Purkinje cell (primary cell): ENCODE data around the gene SPINT1. TPM values are rescaled to one million over a fixed set of nuclear protein-coding genes. Genes with fewer than 3 reads are reported as not detected.

ENCODE experiments used
- polyA plus RNA-seq: library from polyadenylated mRNA; unstranded; fragments of >200 nt; fragmentation: Nextera tagmentation; gene quantifications from 2 replicates; pipeline ENCODE4 v1.2.1, GENCODE V29; 2014

SPINT1 gene, protein sequence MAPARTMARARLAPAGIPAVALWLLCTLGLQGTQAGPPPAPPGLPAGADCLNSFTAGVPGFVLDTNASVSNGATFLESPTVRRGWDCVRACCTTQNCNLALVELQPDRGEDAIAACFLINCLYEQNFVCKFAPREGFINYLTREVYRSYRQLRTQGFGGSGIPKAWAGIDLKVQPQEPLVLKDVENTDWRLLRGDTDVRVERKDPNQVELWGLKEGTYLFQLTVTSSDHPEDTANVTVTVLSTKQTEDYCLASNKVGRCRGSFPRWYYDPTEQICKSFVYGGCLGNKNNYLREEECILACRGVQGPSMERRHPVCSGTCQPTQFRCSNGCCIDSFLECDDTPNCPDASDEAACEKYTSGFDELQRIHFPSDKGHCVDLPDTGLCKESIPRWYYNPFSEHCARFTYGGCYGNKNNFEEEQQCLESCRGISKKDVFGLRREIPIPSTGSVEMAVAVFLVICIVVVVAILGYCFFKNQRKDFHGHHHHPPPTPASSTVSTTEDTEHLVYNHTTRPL
- polyA plus RNA-seq = not detected in 2 replicates

DNA sequence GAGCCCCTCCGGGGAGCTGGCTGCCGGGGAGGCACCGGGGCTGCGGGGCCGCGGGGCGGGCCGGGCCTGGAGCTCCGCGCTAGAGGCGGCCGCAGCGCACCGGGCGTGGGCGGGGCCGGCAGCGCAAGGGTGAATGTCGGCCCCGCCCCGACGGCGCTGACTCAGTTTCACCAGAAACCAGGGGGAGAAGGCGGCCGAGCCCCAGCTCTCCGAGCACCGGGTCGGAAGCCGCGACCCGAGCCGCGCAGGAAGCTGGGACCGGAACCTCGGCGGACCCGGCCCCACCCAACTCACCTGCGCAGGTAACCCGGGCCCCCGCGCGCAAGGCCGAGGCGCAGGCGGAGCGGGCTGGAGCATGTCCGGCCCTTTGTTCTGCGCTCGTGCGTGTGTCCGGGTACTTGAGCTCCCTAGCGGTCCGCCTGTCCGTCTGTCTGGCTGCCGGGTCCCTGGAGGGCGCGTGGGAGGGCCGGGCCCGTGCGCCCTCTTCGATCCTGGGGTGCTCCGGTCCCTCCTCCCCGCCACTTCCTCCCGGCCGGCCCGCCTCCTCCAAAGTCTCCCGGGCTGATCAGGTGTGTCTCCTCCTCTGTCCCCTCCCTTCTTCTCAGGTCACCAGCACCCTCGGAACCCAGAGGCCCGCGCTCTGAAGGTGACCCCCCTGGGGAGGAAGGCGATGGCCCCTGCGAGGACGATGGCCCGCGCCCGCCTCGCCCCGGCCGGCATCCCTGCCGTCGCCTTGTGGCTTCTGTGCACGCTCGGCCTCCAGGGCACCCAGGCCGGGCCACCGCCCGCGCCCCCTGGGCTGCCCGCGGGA lies at the start of gene SPINT1:
TSS of gene SPINT1 (plus strand) at position 164 of the 811 bp plus-strand sequence. CDS start at position 671, 507 bp downstream.

DNA sequence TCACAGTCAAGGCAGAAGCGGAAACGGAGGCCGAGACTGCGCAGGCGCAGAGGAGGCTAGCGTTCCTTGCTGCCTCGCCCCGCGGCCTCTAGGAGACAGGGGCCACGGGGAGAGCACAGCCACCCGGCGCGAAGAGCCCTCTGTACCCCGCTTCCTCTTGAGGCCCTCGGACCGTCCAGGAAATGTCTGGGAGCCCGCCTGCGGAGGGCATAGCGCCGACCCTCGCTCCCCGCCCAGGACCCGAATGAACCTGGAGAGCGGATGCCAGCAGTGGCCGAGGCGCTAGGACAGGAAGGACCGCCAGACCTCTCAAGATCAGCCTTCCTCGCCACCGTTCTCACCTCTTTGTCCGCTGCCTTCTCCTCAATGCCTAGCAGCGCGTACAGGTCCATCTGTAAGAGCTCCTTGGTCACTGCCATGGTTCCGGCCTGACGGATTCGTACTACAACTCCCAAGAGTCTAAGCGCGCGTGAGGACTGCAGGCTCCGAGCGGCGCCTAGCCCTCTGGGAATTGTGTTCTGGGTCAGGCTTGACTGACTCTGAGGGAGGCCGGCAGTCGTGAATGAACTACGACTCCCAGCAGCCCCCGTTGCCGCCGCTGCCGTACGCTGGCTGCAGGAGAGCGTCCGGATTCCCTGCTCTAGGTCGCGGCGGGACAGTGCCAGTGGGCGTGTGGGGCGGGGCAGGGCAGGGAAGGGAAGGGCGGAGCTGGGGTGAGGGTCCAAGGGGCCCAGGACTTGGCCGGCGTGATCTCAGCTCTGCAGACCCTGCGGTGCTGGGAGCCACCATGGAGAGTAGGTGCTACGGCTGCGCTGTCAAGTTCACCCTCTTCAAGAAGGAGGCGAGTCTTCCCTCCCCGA lies 36.6 kb upstream of the SPINT1 start, which contains the start of the genes DNAJC17 and ZFYVE19:
TSS of gene DNAJC17 (minus strand) at position 446 of the 860 bp plus-strand sequence. CDS start at position 419, 27 bp downstream.
TSS of gene ZFYVE19 (plus strand) at position 62 of the 860 bp plus-strand sequence. CDS start at position 563, 501 bp downstream.

GRCh38 chr15:40828447-40829036 lies 15.3 kb upstream of the SPINT1 start, which contains the start of gene PPP1R14D:
TSS of gene PPP1R14D (minus strand) at chr15:40828708. CDS start at chr15:40828641, 67 bp downstream.

GRCh38 chr15:40873694-40874561 lies 30.1 kb downstream of the SPINT1 start, which contains the start of gene RHOV:
TSS of gene RHOV (minus strand) at chr15:40874234. CDS start at chr15:40874139, 95 bp downstream.

DNA sequence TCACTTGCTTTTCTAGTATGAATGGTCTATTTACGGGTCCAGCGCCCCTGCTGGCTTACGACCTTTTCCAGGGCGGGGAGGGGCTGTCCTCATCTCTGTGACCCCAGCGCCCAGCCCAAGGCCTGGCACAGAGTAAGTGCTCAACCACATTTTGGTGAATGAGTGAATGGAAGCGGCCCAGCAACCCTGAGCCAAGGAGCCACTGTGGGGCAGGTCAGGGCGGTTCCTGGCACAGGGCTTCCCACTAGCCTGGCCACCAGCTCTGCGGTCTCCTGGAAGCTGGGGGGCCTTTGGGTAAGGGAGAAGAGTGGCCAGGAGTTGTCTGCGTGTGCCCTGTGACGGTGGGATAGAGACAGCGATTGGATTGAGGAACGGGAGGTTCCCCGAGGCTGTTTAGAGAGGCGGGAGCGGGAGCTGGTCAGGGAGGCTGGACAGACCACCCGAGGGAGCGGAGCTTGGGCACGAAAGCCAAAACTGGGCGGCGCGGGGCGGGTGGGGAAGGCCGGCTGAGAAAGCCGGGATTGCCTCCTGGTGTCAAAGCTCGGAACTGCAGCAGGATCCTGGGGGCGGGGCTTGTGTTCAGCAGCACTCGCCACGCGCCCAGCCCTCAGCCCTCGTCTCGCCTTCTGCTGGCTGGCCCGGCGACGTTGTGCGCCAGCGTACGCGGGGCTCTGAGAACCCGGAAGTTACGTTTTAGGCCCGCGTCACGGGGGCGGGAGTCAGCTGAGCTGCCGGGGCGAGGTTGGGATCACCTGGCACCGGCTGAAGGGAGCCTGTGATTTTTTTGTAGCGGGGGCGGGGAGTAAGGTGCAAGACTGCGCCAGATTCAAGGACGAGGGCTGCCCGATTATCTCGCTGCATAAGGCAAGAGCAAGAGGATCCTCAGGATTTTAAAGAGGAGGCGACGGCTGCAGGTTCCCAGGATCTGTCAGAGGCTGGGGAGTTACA lies 50.2 kb downstream of the SPINT1 start, which contains the start of gene VPS18:
TSS of gene VPS18 (plus strand) at position 718 of the 948 bp plus-strand sequence. CDS start 319 bp downstream, outside the sequence.

Other genes with a start within 250 kb of the SPINT1 start
- gene KNL1, start 249.8 kb upstream of the SPINT1 start, polyA plus RNA-seq = not detected in 2 replicates
- gene RAD51, start 148.9 kb upstream of the SPINT1 start, polyA plus RNA-seq = 2.2 TPM in 1 of 2 replicates, not detected in the other
- 22.7 and 31.4 TPM in 2 replicates for gene RMDN3, start 88.8 kb upstream of the SPINT1 start, polyA plus RNA-seq
- gene GCHFR, start 80.0 kb upstream of the SPINT1 start, polyA plus RNA-seq = 80.5 and 108 TPM in 2 replicates
- gene C15orf62, start 74.1 kb upstream of the SPINT1 start, polyA plus RNA-seq = 0.21 TPM in 1 of 2 replicates, not detected in the other
- 1.5 and 2.9 TPM in 2 replicates for gene ZFYVE19, start 37.0 kb upstream of the SPINT1 start, polyA plus RNA-seq
- 11.7 and 25.3 TPM in 2 replicates for gene DNAJC17, start 36.6 kb upstream of the SPINT1 start, polyA plus RNA-seq
- gene PPP1R14D, start 15.3 kb upstream of the SPINT1 start, polyA plus RNA-seq = not detected in 2 replicates
- 0.36 TPM in 1 of 2 replicates, not detected in the other for gene RHOV, start 30.2 kb downstream of the SPINT1 start, polyA plus RNA-seq
- 9.3 and 11.5 TPM in 2 replicates for gene VPS18, start 50.4 kb downstream of the SPINT1 start, polyA plus RNA-seq
- 0.08 TPM in 1 of 2 replicates, not detected in the other for gene DLL4, start 85.3 kb downstream of the SPINT1 start, polyA plus RNA-seq
- 3.4 and 4.8 TPM in 2 replicates for gene CHAC1, start 109.4 kb downstream of the SPINT1 start, polyA plus RNA-seq